HuH-7 (cell line): Measurements from ENCODE around the gene LPP.

Experiments used
- DNase-seq: peaks from one replicate; pipeline ENCODE4 v3.0.0; 2011; ENCODE audit warnings: low spot score

The LPP gene

GRCh38 chr3:188220097-188220788 lies 66.3 kb downstream of the LPP start:
- no peak for DNase-seq

- DNase-seq = no peak
Observed at GRCh38 chr3:188220988-188221818, 67.2 kb downstream of the LPP start.

GRCh38 chr3:188223936-188224335 lies 70.0 kb downstream of the LPP start:
- no peak for DNase-seq

DNA sequence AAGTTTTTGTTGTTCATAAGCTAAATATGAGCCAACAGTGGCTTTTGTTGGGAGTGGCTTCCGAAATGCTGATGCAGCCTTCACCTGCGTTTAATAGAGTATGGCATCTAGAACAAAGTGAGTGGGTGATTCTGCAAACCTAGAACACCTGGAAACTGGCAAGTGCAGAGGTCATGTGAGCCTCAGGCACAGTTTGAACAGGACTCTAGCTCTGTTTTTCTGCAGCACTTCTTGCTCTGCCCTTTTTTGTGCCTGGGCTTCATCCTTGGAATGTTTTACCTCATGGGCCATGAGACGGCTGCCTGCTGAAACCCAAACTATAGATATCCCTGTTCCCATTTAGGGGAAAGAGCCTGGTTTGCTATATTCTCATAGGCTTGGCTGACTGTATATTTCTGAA lies 73.5 kb downstream of the LPP start:
- DNase-seq = no peak

- DNase-seq = no peak
Observed at GRCh38 chr3:188229177-188229576, 75.2 kb downstream of the LPP start.

GRCh38 chr3:188229726-188230125 lies 75.8 kb downstream of the LPP start:
- DNase-seq = no peak

- DNase-seq = no peak
Observed at GRCh38 chr3:188230962-188231361, 77.0 kb downstream of the LPP start.

DNA sequence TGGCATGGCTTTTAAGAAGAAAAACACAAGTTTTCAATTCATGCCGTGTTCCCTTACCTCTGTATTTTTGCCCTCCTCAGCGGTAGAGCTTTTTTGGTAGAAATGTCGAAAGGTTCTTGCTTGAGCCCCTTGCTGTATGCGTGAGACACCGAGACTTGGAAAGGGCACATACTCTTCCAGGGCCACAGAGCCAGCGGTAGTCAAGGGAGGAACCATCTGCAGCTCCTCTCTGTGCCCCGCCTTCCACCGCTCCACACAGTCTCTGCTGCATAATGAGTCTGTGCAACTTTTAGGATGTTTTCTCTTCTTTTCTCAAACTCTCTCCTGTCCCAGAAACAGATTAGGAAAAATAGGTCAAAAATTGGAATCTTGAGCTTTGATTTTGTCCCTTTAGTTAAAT lies 77.5 kb downstream of the LPP start:
- DNase-seq = no peak

DNA sequence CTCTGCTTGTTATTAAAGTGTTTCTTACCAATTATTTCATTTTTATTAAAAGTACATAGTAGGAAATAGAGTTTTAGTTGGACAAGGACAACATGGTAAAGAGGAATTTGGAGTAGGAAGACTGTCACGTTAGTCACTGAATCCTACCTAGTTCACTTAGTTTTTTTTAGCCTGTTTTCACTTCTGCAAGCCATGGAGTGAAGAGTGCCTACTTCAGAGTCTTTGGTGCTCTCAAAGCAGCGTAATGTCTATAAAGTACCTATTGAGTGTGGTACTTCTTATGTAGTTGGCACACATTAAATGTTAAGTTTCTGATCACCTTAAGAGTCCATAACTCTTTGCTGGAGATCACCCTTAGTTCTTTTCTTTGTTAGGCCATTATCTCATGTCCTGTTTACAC lies 78.7 kb downstream of the LPP start:
- DNase-seq = no peak

GRCh38 chr3:188233320-188233719 lies 79.4 kb downstream of the LPP start:
- DNase-seq = no peak

DNA sequence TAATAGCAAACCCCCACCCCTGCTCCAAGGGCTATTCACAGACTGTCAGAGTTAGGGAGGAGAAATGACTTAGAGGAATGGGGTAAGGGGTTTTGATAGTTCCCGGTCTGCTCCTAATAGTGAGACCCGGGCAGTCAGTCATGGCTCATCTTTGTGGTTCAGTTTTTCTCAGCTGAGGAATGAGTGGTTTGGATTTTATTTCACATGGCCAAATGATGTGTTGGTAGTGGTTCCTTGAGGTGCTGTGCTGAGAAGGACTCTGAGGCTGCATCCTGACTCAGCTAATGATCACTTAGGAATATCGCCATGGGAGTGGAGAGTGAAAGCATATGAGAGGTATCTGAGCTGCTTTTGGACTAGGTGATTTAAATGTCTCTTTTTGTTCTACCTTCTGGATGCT lies 80.2 kb downstream of the LPP start:
- DNase-seq = no peak

DNA sequence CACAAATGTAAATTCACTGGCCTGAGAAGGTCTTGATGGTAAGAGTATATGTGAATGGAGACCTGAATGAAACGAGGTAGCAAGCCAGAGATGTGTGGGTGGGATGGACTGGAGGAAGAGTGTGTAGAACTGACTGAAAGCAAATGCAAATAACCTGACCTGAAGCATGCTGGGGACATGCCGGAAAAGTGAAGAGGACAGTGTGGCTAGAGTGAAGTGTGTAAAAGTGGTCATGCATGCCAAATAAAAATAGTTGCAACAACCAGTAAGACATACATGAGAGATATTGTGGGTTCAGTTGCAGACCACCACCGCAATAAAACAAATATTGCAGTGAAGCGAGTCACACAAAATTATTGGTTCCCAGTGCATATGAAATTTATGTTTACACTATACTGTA lies 82.3 kb downstream of the LPP start:
- DNase-seq = no peak

DNA sequence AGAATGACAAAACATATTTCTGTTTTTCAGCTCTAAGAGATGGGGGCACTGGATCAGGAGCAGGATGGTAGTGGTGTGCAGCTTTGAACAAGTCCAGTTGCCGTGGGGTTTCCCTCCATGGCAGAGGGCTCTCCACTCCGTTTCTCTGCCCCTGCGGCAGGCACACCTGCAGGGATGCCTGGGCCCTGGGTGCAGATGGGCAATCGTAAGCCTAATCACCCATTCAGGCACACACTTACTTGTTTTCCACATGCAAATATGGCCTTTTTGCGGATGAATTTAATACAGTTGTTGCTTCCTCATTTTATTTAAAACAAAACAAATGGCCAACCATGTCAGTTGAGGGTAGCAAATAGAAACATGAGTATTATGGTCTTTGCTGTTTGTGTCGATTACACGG lies 85.1 kb downstream of the LPP start:
- no peak for DNase-seq

GRCh38 chr3:188239577-188239976 lies 85.6 kb downstream of the LPP start:
- no peak for DNase-seq

- DNase-seq = no peak
Observed at GRCh38 chr3:188240189-188240981, 86.4 kb downstream of the LPP start.

- DNase-seq = no peak
Observed at GRCh38 chr3:188241072-188241471, 87.1 kb downstream of the LPP start.

GRCh38 chr3:188241883-188242282 lies 87.9 kb downstream of the LPP start:
- DNase-seq = no peak

DNA sequence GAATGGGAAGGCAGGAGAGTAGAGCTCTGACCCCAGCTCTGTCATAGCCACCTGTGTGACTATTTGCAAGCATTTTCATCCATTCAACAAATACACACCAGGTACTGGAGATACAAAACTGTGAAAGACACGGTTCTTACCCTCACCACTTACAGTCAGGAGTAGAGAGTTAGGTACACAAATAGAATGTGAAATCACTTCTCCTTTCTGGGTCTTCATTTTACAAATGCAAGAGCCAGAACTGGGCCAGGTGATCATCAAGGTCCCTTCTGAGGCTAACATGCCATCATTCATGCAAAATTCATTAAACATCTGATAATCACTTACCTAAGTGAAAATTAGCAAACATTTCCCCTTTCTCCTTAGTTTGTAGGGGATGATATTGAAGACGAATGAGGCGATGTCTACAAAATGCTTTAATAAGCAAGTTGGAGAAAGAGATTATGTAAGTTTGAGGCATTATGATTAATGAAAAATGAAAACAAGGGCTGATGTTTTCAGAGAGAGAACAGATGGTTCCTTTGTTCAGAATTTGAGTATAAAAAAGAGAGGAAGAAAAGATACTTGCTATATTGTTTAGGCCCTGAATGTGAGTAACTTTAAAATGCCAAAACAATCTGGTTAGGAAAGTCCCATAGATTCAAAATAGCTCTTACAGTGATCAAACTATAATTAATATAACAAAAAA lies 88.6 kb downstream of the LPP start:
- no peak for DNase-seq

DNA sequence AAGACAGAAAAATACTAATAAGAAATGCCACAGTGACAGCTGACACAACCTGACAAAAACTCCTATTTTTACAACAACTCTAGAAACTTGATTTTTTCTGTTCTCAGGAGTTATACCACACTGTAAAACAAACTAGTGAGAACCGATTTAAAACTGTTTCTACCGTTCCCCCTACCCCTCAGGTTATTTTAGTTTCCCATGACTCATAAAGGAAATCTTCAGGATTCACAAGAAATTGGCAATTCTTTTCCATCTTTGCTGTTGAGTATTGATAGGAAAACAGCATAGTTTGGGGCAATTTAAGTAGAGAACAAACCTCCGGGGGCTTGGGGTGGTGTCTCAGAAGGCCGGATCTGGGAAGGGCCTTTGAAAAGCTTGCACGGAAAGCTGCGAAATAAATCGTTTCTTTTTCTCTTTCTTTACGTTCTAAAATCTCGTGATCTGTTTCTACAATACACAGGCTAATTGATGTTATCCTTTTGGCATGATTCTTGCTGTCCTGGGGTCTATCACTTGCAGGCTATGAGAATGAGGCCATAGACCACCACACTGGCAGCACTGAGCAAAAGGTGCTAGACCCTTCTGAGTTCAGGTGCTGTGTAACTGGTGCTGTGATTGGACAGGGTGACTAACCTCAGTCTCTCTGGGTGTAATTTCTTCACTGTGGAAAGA lies 89.3 kb downstream of the LPP start:
- no peak for DNase-seq

DNA sequence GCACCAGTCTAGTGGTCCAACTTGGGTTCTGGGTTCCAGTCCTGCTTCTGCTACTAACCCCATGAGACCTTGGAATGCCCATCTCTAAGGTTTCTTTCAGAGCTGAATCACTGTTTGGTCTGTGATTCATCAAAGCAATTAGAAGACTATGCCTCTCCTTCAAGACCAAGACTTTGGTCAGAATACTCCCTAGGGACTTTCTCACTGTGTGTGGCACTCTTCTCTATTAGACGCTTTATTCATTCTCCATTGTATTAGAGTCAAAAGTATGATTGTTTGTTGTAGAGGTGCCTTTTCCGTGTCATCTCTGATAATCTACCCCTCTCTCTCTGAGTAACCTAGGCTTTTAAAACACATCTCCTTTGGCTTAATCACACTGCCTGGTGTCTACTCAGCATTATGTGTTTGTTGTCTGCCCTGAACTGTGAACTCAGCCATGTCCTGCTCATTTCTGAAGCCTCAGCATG lies 90.5 kb downstream of the LPP start:
- no peak for DNase-seq

- DNase-seq = no peak
Observed at GRCh38 chr3:188246905-188247304, 92.9 kb downstream of the LPP start.
